Activated gamma-delta T cell treated with Interleukin-2 at 50 U/mL for 16 hours (primary cell): ENCODE results near the gene CEACAM8.
"Not testable (repeated sequence)": the region's sequence is repeated elsewhere in the genome, so short reads cannot be mapped to it uniquely, and the experiment has no call there.

Experiments
- DNase-seq: peaks from one replicate; pipeline ENCODE4 v3.0.0-alpha.2; 2020

Gene CEACAM8

DNA sequence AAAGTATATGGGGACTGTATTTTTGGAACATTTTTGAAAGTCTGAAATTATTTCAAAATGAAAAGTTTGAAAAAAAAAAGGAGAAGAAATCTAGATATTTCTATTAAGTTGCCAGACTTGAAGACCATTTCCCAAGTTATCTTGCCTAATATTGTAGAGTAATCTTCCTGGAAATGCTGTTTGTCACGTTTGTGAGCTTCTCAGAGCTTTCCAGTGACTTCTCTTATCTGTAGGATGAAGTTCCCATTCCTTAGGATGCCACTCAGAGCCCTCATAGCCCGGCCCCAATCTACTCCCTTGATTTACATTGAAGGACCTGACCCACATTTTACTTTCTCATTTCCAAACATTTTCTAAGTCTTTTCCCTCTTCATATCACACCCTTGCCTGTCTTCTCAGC is 23.6 kb downstream of the CEACAM8 start:
- DNase-seq: no peak

DNA sequence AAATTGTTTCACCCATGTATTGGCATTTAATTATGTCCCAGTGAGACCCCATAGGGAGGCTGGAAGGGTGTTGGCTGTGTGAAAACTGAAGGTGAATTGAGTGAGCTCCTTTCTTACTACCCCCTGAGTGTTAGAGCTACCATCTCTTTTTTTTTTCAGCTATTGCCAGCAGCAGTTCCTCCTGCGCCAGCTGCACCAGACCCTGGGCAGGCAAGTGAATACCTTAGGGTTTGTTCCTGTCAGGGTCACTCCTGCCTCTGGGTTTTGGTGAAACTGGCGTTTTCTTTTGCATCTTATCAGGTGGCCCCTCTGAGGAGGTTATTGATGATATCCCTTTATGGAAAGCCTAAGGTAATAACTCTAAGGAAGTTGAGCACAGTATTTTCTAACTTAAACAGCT is 25.5 kb downstream of the CEACAM8 start:
- no peak for DNase-seq

DNA sequence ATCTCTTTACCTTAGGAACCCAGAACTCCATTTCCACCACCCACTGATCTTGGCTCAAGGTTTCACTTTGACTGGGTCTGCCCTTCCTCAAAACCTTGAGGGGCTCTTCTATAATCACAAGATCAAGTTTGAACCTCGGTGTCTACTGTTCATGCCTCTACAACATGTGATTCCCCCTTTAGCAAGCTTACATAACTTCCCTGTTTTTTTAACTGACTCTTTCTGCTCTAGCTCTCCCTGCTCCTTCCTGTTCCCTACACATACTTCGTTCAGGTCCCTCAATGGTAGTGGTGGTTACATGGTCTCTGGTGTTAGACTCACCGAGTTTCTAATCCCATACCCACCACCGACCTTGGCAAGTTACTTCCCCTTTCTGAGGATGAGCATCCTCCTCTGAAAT is 26.7 kb downstream of the CEACAM8 start:
- no peak for DNase-seq

DNA sequence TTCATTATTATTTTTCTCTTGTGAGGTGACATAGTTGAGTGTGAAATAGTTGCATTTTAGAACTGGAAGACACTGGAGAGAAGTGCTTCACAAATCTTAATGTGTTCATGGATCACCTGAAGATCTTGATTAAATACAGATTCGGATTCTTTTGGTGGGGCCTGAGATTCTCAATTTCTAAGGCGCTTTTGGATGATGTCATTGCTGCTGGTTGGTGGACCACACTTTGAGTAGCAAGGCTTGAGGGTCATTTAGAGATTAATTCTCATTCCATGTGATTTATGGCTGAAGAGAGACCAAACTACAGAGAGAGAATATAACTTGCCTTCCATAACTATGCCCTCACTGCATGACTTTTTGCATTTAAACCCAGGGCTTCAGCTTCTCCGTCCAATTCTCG is 27.2 kb downstream of the CEACAM8 start:
- no peak for DNase-seq

DNA sequence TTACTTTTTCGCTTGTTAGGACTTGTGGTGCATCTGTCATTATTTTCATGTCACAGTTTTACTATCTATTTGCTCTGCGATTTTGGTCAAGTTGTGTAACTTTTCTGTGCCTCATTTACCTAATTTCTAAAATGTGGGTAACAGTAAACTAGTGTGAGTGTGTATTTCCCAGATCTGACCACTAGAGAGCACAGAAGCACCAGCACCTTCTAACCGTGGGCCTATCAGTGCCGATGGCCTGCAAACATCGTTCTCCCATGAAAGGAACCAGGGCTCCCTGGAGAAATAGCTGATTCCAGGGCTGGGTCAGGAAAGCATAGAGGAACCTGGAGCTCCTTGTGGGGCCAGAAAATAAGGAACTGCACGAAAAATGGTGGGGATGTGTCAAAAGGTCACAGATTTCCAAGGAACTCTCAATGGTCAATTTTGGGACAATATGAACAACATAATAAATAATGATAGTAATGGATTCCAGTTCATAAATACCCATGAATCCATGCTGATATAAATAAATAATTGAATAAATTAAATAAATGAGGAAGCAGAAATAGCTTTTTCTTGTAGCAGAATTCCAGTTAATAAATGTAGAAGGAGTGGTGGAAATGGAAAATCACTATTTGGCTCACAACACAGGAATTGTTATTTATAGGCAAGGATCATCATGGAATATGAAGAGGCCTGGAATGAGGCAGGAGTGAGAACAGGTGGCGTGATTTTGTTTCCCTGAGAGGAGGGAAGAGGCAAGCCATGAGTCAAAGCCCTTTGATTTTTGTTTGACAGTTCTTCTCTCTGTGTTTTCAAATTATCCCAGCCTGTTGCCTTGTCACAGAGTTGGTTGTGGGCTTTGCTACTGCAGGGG is 31.1 kb downstream of the CEACAM8 start:
- DNase-seq: no peak

DNA sequence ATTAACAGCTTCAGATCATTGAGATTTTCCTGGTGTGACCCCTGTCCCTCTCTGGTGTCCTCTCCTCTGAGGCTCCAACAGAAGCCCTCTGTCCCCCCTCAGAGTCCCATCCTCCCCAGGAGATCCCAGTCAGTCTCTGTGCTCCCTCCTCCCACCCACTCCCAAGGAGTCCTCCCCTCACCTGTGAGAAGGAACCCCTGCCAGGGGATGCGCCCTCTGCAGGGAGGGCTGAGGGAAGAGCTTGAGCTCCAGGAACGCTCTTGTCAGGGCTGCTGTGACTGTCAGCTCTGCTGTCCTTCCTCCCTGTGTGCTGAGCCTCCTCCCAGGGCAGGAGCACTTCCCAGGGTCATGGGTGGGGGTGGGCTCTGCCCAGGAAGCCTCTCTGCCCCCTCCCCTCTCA is 33.2 kb downstream of the CEACAM8 start:
- no peak for DNase-seq

DNA sequence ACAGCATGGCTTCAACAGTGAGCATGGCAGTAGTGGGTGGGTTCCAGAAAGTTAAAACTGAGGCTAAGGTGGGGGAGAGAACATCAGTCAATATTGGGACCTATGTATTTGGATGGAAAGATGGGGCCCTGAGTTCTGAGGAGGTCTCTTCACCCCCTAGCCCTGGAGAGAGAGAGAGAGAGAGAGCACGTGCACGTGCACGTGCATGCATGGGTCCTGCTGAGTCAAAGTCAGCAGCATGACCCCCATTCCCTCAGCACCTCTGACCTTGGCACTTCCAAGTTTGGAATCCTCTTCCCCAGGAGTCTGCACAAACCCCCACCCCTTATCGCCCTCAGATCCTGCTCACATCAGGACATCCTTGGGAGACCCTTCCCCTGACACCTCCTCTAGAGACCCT is 34.0 kb downstream of the CEACAM8 start:
- DNase-seq: no peak

DNA sequence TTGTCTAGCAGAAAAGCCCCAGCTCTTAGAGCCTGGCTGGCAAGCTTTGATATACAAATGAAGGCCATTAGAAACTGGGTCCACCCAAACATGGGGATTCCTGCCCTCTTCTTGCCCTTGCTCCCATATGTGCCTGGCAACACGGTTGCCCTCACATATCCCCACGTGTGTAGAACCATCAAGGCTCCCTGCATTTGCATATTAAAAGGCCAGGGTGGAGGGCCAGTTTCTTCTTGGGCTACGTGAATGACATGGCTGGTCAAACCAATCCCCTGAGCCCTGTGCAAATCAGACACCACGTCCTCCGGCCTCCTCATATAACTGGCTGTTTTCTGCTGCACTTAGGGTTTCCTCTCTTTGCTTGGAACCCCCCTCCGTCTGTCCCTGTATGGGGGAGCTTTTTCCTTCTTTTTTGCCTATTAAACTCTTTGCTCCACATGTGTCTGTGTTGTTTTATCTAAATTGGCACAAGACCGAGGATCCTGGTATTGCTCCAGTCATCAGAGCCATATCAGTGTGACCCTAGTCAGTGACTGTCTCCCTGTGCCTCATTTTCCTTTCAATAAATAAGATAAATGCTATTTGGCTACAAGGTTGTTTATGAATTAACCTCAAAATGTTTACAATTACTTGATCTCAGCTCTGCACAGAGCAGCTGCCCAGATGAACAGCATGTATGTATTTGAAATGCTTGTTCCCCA is 36.1 kb downstream of the CEACAM8 start:
- no peak for DNase-seq

DNA sequence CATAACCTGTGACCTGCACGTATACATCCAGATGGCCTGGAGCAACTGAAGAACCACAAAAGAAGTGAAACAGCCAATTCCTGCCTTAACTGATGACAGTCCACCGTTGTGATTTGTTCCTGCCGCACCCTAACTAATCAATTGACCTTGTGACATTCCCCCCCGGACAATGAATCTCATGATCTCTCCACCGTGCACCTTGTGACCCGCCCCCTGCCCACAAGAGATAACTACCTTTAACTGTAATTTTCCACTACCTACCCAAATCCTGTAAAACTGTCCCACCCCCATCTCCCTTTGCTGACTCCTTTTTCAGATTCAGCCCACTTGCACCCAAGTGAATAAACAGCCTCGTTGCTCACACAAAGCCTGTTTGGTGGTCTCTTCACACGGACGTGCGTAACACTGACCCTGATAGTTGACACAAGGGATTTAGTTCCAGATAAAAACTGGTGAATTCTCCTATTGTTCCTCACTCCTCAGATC is 37.3 kb downstream of the CEACAM8 start:
- not testable (repeated sequence) for DNase-seq

DNA sequence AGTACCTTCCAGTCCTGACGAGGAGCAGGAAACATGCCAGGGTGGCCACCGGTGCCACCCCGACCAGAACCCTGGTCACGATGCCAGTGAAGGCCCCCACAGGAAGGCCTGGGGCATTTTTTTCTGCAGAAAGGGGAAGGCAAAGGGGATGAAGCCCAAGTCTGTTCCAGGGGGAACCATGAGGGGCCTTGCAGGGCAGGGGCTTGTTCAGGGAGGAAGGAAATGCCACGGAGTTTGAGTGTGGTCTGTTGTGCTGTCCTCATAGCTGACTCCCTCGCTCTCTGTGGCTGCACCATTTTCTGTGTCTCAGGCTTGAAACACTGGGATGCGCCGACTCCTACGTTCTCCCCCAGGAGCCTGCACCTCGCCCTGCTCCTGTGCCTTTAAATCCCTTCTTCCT is 38.9 kb downstream of the CEACAM8 start:
- DNase-seq: no peak

DNA sequence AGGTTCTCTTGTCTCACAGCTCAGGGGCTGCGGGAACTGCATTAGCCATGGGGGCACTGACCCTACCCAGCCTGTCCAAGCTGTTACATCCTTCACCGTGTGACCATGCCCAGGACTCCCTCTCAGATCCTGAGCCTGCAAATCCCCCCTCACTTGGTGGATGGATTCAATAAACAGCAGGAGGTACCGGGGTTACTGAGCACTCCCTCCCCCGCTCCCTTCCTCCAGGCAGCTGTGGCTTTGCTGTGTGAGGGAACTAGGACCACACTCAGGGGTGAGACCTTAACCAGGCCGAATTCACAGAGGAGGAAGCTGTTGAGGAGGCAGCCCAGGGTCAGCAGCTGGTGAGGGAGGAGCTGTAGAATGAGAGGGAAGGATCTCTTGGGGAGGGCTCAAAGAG is 39.4 kb downstream of the CEACAM8 start:
- DNase-seq: no peak

DNA sequence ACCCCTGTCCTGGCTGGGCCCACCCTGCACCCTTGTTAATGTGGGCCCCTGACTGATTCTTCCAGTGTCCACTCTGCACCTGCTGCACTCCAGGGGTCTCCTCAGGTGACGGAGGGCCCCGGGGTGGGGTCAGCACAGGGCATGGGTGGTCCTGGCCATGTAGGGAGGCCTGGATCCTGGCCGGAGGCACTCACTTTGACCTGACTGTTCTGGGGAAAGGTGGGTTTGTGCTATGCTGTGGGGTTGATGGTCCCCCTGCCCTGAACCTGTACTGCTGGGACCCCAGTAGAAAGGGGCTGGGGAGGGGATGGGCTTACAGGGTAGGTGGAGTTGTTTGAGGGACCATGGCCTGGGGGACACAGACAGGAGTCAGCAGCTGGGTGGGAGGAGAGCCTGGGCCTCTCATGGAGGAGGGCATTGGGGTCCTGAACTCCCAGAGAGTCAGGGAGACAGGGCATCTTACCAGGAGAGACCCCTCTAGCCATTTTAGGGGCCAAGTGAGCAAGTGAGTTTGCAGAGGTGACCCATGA is 40.6 kb downstream of the CEACAM8 start:
- DNase-seq: no peak

DNA sequence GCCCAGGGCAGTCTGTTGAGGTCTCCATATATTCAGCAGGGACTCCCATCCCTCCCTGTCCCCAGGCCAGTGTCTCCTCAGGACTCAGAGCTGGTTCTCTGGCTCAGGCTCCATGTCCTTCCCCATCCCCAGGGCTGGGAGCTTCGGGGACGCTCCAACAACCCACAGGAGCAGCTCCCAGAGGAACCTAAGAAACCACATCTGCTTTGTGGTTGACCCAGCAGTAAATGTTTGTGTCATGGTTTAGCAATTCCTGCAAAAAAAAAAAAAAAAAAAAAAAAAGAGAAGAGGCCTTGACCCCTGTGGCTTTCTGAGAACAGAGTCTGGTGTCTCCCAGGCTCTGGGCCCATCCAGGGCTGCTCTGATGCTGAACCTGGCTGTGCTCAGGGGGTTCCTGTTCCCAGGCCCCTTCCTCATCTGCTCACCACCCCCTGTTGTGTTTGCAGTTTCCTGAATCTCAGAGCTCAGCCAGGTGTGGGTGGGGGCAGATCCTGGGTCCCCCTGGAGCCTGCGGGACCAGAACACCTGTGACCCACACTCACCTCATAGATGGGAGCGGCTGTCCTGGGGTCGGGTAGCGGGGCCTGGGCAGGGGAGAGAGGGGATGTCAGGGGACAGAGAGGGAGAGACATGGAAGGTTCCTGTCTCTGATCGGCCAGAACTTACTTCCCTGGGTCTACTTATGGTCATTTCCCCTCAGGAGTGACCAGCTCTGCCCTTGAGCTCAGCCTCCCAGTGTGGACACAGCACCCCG is 41.3 kb downstream of the CEACAM8 start:
- DNase-seq: no peak

DNA sequence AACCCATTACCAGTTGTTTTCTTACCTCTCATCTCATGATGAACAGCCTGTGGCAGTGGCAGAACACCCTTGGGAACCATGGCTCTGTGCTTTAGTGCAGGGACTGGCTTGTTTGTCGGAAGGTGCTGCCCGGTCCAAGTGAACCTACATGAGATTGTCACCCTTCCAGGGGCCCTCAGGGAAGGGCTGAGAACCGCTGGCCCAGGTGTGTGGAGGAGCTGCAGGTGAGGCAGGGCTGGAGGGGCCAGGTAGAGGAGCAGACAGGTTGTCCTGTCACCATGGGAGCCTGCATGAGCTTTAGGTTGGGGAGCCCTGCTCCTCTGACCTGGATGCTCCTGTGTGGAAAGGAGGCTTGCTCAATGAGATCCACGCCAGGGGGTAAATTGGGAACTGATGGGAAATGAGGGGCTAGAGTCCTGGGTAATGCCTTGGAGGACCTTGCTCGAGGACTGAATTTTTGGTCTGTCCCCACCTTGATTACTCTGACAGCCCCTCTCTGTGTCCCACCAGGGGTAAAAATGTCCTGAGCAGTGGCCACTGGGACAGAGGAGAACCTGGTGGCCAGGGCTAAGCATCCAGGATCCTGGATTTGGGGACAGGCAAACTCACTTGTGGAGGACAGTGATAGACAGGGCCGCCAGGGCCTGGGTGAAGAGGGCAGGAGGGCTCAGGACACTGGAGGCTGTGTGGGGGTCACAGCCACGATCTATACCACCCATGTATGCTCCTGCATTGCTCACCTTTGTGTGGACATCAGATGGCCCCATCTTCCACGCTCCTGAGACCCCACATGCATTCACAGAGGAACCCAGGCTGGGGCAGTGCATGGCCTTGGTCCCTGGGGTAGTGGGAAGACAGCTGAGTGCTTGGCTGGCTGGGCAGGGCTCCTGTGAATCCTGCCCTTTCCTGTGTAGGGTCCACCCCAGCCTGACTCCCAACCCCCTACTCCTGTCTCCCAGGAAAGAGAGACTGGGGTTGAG is 42.3 kb downstream of the CEACAM8 start:
- DNase-seq: no peak

DNA sequence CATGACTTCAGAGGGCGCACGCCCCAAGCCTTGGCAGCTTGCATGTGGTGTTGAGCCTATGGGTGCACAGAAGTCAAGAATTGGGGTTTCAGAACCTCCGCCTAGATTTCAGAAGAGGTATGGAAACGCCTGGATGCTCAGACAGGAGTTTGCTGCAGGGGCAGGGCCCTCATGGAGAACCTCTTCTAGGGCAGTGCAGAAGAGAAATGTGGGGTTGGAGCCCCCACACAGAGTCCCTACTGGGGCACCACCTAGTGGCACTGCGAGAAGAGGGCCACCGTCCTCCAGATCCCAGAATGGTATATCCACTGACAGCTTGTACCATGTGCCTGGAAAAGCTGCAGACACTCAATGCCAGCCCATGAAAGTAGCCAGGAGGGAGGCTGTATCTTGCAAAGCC is 44.2 kb downstream of the CEACAM8 start:
- DNase-seq: not testable (repeated sequence)

DNA sequence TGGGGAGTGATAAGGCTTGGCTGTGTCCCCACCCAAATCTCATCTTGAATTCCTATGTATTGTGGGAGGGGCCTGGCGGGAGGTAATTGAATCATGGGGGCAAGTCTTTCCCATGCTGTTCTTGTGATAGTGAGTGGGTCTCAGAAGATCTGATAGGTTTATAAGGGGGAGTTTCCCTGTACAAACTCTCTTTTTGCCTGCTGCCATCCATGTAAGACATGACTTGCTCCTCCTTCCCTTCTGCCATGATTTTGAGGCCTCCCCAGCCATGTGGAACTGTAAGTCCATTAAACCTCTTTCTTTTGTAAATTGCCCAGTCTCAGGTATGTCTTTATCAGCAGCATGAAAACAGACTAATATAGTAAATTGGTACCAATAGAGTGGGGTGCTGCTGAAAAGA is 45.7 kb downstream of the CEACAM8 start:
- DNase-seq: not testable (repeated sequence)

DNA sequence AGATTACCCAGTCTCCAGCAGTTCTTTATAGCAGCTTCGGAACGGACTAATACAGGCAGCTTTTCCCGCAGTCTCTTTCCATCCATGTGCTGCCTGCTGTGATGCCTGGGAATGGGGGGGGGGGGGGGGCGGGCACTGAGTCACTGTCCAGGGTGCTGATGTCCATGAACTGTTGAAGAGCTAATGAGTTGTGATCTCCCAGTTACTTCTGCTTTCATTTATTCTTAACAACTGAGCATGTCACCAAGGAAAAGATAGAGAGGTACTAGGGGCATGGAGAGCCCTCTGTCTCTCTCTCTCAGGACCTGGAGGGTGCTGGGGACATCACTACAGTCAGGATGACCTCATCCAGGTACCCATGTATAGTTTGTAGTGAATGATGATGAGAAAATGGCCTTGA is 46.2 kb downstream of the CEACAM8 start:
- DNase-seq: no peak

DNA sequence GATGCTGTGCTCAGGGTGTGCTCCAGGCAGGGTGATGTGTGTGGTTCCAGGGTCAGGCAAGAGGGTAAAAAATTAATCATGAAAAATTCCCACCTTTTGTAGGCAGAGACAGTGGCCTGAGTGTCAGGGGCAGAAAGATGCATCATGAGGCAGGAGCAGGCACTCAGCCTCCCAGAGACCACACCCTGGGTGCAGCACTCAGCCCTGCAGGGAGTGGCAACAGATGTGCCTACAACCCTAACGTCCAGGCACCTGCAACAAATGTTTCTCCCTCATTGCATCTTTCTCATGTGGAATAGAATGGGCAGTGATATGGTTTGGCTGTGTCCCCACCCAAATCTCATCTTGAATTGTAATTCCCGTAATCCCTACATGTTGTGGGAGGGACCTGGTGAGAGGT is 46.8 kb downstream of the CEACAM8 start:
- DNase-seq: no peak

DNA sequence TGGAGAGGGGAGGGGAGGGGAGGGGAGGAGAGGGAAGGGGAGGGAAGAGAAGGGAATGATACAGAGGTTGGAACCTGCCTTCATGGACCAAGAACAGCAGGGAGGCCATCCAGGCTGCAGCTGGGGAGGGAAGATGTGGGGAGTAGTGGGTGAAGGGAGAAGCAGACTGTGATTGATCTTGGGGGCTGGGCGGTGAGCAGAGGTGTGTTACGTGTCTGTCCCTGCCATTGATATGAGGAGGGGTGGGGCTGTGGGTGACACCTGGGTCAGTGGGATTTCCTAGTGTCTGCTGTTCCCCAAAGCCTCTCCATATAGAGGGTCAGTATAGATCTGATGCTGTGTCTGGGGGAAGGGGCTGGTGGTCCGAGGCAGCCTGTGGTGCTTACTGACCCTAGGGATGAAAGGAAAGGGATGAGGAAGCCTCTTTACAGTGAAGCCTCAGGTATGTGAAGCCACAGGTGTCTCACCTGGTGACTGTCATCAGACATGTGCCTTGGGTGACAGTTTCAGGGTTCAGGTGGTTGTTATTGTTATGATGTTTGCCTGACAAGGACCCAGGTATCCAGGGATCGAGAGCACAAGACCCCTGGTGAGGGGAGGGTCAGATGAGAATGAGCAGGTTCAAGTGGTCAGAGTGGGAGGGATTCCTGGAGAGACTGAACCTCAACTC is 47.8 kb downstream of the CEACAM8 start:
- DNase-seq: no peak

DNA sequence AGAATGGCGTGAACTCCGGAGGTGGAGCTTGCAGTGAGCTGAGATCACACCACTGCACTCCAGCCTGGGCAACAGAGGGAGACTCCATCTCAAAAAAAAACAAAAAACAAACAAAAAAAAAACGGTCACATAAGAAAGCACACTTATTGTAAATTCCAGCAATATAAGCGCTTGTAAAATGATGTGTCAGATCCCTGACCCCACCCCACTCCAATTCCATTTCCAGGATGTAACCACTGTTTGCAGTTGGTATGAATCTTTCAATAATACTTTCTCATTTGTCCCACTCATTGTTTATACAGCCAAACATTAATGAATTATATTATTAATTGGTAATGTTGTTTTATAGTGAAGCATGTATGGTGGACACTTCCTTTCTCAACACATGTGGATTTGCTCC is 50.6 kb downstream of the CEACAM8 start:
- no peak for DNase-seq

DNA sequence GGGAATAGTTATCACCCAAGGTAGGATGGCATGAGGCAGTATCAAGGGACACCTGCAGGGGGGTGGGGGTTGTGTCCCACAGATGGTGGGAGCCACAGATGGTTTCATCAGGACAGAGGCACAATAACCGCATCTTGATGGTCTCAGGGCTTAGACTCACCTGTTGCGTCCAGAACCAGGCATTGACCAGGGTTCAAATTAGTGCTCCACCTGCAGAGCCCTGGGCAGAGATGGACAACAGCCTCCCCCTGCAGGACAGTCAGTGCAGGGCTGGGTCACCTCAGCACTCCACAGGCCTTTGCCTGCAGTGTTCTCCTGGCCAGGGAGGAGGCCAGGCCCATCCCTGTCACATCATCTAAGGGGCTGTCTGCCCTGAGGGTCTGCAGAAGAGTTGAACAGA is 51.9 kb downstream of the CEACAM8 start:
- no peak for DNase-seq
